22Rv1 (cell line): ENCODE measurements around the gene CCDC149.

ENCODE experiments used
- CTCF ChIP-seq: fragments of 450-650 bp; IDR thresholded peaks from 2 replicates; pipeline ENCODE4 v1.5.1; 2017; ENCODE audit warnings: mild to moderate bottlenecking
- ZFX ChIP-seq: fragments of 450-650 bp; IDR thresholded peaks from 2 replicates; pipeline ENCODE4 v1.6.1; 2017; ENCODE audit warnings: antibody characterized with exemption, borderline replicate concordance

GRCh38 chr4:24775032-24775605 lies 137.7 kb downstream of the CCDC149 start:
- TF ChIP-seq CTCF, result no peak
- no peak for TF ChIP-seq ZFX
